ENCODE results near the gene ZMIZ1. TPM values are rescaled to one million over a fixed set of nuclear protein-coding genes. Genes with fewer than 3 reads are reported as not detected.

Gene ZMIZ1
- polyA plus RNA-seq, 1 donor from 2014 or later = 26.8 TPM

DNA sequence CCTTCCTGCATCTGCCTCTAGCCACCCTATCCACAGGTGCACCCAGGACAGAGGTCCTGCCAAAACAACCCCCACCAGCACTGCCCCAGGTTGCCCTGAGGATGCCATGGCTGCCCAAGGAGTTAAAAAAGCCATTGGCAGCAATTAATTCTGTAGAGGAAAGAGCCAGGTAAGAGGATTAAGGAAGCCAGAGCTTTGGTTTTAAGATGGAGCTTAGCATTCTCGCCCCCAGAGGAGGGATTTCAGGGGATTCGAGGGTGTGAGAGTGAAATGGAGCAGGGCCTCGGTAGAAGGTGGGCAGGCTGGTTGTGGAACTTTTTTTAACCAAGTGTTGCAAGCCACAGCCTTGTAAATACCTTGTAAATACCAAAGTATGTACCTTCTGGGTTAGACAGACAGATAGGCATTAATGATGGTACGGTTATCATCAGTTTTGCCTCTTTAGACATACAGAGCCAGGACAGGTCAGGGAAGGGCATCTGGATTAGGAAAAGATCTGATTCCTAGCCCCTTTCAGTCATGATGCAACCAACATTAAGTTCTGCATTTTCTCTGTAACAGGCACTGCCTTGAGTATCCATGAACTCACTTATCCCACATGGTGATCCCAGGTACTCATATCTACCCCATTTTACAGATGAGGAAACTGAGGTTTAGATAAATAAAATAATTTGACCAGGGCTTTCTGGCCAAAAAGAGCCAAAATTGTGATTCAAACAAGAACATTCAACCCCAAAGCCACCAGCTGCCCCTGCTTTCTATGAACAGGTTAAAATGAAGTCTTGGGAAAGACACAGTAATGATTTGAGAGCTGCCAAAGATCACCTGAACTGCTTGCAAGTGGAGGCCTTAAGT is 157.9 kb downstream of the ZMIZ1 start:
- H3K9ac ChIP-seq (ENCODE audit: low read length) = no peak overlapping the region
- no peaks in the 10 kb centered on the region for H3K36me3 ChIP-seq (ENCODE audit: insufficient read depth, low read length)
- H3F3A ChIP-seq (ENCODE audit: insufficient read depth, low read length, poor library complexity, severe bottlenecking) = peaks cover 9% of the 10 kb centered on the region
- H3K79me2 ChIP-seq (replicated peaks; ENCODE audit: insufficient read depth, low read length) = peaks cover 12% of the 10 kb centered on the region
- H3K4me3 ChIP-seq (ENCODE audit: low read length) = no peak overlapping the region
- no peaks in the 10 kb centered on the region for H4K20me1 ChIP-seq (ENCODE audit: insufficient read depth)
- no peak overlapping the region for H3K4me2 ChIP-seq (ENCODE audit: low read length)
- no peaks in the 10 kb centered on the region for H3K9me3 ChIP-seq (ENCODE audit: low read length)
- H3K9me2 ChIP-seq (ENCODE audit: insufficient read depth, low read length) = no peaks in the 10 kb centered on the region
- TF ChIP-seq POLR2AphosphoS5 (IDR thresholded peaks at IDR 0.05) = no peak
- no peak for TF ChIP-seq SMC3 (conservative IDR thresholded peaks at IDR 0.05; ENCODE audit: poor library complexity)
- TF ChIP-seq EZH2 (IDR thresholded peaks at IDR 0.05; ENCODE audit: borderline replicate concordance, insufficient read depth, low read length, poor library complexity, severe bottlenecking) = no peak
- TF ChIP-seq TAF1 (IDR thresholded peaks at IDR 0.05; ENCODE audit: low read depth) = no peak
- TF ChIP-seq, protein P1, sequence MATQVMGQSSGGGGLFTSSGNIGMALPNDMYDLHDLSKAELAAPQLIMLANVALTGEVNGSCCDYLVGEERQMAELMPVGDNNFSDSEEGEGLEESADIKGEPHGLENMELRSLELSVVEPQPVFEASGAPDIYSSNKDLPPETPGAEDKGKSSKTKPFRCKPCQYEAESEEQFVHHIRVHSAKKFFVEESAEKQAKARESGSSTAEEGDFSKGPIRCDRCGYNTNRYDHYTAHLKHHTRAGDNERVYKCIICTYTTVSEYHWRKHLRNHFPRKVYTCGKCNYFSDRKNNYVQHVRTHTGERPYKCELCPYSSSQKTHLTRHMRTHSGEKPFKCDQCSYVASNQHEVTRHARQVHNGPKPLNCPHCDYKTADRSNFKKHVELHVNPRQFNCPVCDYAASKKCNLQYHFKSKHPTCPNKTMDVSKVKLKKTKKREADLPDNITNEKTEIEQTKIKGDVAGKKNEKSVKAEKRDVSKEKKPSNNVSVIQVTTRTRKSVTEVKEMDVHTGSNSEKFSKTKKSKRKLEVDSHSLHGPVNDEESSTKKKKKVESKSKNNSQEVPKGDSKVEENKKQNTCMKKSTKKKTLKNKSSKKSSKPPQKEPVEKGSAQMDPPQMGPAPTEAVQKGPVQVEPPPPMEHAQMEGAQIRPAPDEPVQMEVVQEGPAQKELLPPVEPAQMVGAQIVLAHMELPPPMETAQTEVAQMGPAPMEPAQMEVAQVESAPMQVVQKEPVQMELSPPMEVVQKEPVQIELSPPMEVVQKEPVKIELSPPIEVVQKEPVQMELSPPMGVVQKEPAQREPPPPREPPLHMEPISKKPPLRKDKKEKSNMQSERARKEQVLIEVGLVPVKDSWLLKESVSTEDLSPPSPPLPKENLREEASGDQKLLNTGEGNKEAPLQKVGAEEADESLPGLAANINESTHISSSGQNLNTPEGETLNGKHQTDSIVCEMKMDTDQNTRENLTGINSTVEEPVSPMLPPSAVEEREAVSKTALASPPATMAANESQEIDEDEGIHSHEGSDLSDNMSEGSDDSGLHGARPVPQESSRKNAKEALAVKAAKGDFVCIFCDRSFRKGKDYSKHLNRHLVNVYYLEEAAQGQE (IDR thresholded peaks at IDR 0.05; ENCODE audit: borderline replicate concordance) = no peak
- TF ChIP-seq RAD21 (conservative IDR thresholded peaks at IDR 0.05) = no peak
- no peak for TF ChIP-seq MXI1 (conservative IDR thresholded peaks at IDR 0.05; ENCODE audit: poor library complexity, severe bottlenecking)
- no peak for TF ChIP-seq EP300 (conservative IDR thresholded peaks at IDR 0.05; ENCODE audit: poor library complexity, severe bottlenecking)
- TF ChIP-seq, protein P2, sequence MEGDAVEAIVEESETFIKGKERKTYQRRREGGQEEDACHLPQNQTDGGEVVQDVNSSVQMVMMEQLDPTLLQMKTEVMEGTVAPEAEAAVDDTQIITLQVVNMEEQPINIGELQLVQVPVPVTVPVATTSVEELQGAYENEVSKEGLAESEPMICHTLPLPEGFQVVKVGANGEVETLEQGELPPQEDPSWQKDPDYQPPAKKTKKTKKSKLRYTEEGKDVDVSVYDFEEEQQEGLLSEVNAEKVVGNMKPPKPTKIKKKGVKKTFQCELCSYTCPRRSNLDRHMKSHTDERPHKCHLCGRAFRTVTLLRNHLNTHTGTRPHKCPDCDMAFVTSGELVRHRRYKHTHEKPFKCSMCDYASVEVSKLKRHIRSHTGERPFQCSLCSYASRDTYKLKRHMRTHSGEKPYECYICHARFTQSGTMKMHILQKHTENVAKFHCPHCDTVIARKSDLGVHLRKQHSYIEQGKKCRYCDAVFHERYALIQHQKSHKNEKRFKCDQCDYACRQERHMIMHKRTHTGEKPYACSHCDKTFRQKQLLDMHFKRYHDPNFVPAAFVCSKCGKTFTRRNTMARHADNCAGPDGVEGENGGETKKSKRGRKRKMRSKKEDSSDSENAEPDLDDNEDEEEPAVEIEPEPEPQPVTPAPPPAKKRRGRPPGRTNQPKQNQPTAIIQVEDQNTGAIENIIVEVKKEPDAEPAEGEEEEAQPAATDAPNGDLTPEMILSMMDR (IDR thresholded peaks at IDR 0.05; ENCODE audit: poor library complexity, severe bottlenecking) = no peak
- peak overlapping the region; percentile 83 for H3K27ac ChIP-seq (ENCODE audit: low read length)
- no peaks in the 10 kb centered on the region for H3K27me3 ChIP-seq (ENCODE audit: insufficient read depth, low read depth, low read length)
- H2AFZ ChIP-seq (ENCODE audit: low read depth, low read length) = no peak overlapping the region

DNA sequence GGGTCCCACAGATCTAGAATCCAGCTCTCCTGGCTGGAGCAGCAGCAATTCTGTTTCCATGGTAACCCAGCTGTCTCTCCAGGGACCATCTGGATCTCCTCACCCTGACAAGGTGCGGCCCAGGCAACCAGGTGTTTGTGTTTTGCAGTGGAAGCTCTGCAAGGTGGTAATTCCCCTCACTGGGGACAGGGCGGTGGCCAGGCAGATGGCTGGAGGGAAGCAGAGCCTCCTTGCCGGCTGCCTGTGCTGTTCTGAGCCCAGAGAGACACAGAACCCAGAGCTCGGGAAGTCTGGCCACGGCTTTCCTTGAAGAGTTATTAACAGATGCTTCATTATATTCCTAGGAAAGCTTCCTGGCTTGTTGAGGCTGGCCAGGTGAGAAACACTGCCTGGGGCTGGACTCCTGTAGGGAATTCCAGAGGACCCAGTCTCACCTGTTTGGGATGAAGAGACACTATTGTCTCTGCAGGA is 160.3 kb downstream of the ZMIZ1 start:
- H3K4me2 ChIP-seq (ENCODE audit: low read length) = peak overlapping the region; percentile 56
- no peak overlapping the region for H2AFZ ChIP-seq (ENCODE audit: low read depth, low read length)
- H3K9me3 ChIP-seq (ENCODE audit: low read length) = no peaks in the 10 kb centered on the region
- peak overlapping the region; percentile 59 for H3K9ac ChIP-seq (ENCODE audit: low read length)
- H3F3A ChIP-seq (ENCODE audit: insufficient read depth, low read length, poor library complexity, severe bottlenecking) = peaks cover 9% of the 10 kb centered on the region
- no peaks in the 10 kb centered on the region for H3K36me3 ChIP-seq (ENCODE audit: insufficient read depth, low read length)
- H3K79me2 ChIP-seq (replicated peaks; ENCODE audit: insufficient read depth, low read length) = peaks cover 6% of the 10 kb centered on the region
- H3K27me3 ChIP-seq (ENCODE audit: insufficient read depth, low read depth, low read length) = no peaks in the 10 kb centered on the region
- peak overlapping the region; percentile 83 for H3K27ac ChIP-seq (ENCODE audit: low read length)
- no peaks in the 10 kb centered on the region for H4K20me1 ChIP-seq (ENCODE audit: insufficient read depth)
- H3K9me2 ChIP-seq (ENCODE audit: insufficient read depth, low read length) = no peaks in the 10 kb centered on the region
- peak overlapping the region; percentile 45 for H3K4me3 ChIP-seq (ENCODE audit: low read length)
- TF ChIP-seq, protein P1 (IDR thresholded peaks at IDR 0.05; ENCODE audit: borderline replicate concordance) = no peak
- TF ChIP-seq RAD21 (conservative IDR thresholded peaks at IDR 0.05) = no peak
- peak; percentile 47 for TF ChIP-seq EP300 (conservative IDR thresholded peaks at IDR 0.05; ENCODE audit: poor library complexity, severe bottlenecking)
- TF ChIP-seq MXI1 (conservative IDR thresholded peaks at IDR 0.05; ENCODE audit: poor library complexity, severe bottlenecking) = no peak
- TF ChIP-seq POLR2AphosphoS5 (IDR thresholded peaks at IDR 0.05) = peak; percentile 51
- no peak for TF ChIP-seq TAF1 (IDR thresholded peaks at IDR 0.05; ENCODE audit: low read depth)
